ENCODE data around the gene SPRY4. TPM values are rescaled to one million over a fixed set of nuclear protein-coding genes. Genes with fewer than 3 reads are reported as not detected.

The SPRY4 gene
- total and polyA plus RNA-seq, 2 of the 13 experiments (the other 11 are each of a cell fraction or from before 2014, with no cell fraction given), result 8.9 to 17.8 TPM

- TF ChIP-seq NCOA2 (CRISPR knock-in tag; IDR thresholded peaks at IDR 0.05) (peak; percentile 12; the same call in 1 of the 2 replicates), ZSCAN5A (CRISPR knock-in tag; IDR thresholded peaks at IDR 0.05; ENCODE audit: borderline replicate concordance) (no peak), PLRG1 (conservative IDR thresholded peaks at IDR 0.05) (no peak), NCOA1 (CRISPR knock-in tag; IDR thresholded peaks at IDR 0.05) (no peak), ZNF674 (CRISPR knock-in tag; IDR thresholded peaks at IDR 0.05; ENCODE audit: low read depth) (no peak), HDAC1 (CRISPR knock-in tag; IDR thresholded peaks at IDR 0.05) (no peak), AGO2 (optimal IDR thresholded peaks at IDR 0.05; ENCODE audit: low read depth, low read length) (no peak), ZNF687 (CRISPR knock-in tag; IDR thresholded peaks at IDR 0.05) (no peak), JARID2 (CRISPR knock-in tag; IDR thresholded peaks at IDR 0.05; ENCODE audit: insufficient replicate concordance) (no peak), MED13 (CRISPR knock-in tag; IDR thresholded peaks at IDR 0.05) (no peak), YY1 (IDR thresholded peaks at IDR 0.05; ENCODE audit: insufficient read depth, insufficient replicate concordance, low read depth, low read length) (no peak), PRDM4 (CRISPR knock-in tag; IDR thresholded peaks at IDR 0.05; ENCODE audit: borderline replicate concordance) (no peak), ZNF800 (CRISPR knock-in tag; IDR thresholded peaks at IDR 0.05) (no peak), ZNF772 (CRISPR knock-in tag; IDR thresholded peaks at IDR 0.05) (peak; percentile 53; the same call in 1 of the 2 replicates), ASH2L (IDR thresholded peaks at IDR 0.05; ENCODE audit: insufficient read length, low read depth, low read length) (peak; percentile 53), ZNF280B (CRISPR knock-in tag; IDR thresholded peaks at IDR 0.05; ENCODE audit: borderline replicate concordance) (no peak), TBP (CRISPR knock-in tag; IDR thresholded peaks at IDR 0.05) (no peak), ATF7-NPFF (CRISPR knock-in tag; IDR thresholded peaks at IDR 0.05; ENCODE audit: low read depth) (no peak), ZNF75D (CRISPR knock-in tag; IDR thresholded peaks at IDR 0.05; ENCODE audit: borderline replicate concordance) (no peak)
Measured at GRCh38 chr5:142353071-142353472, 28.3 kb upstream of the SPRY4 start (continued).

Measured in HepG2 (cell line).